Endometrium (tissue), 2 donors: ENCODE data around the gene RPP25L.
"Not testable (repeated sequence)": the region's sequence is repeated elsewhere in the genome, so short reads cannot be mapped to it uniquely, and the experiment has no call there.

Experiments used
- FAIRE-seq: peaks from 2 replicates; lab custom pipeline; 2012; peaks lifted over from hg19 to GRCh38; lab: Jason Lieb, UNC
- donor health status: control.
- donor health status: control.

RPP25L gene, protein sequence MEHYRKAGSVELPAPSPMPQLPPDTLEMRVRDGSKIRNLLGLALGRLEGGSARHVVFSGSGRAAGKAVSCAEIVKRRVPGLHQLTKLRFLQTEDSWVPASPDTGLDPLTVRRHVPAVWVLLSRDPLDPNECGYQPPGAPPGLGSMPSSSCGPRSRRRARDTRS

DNA sequence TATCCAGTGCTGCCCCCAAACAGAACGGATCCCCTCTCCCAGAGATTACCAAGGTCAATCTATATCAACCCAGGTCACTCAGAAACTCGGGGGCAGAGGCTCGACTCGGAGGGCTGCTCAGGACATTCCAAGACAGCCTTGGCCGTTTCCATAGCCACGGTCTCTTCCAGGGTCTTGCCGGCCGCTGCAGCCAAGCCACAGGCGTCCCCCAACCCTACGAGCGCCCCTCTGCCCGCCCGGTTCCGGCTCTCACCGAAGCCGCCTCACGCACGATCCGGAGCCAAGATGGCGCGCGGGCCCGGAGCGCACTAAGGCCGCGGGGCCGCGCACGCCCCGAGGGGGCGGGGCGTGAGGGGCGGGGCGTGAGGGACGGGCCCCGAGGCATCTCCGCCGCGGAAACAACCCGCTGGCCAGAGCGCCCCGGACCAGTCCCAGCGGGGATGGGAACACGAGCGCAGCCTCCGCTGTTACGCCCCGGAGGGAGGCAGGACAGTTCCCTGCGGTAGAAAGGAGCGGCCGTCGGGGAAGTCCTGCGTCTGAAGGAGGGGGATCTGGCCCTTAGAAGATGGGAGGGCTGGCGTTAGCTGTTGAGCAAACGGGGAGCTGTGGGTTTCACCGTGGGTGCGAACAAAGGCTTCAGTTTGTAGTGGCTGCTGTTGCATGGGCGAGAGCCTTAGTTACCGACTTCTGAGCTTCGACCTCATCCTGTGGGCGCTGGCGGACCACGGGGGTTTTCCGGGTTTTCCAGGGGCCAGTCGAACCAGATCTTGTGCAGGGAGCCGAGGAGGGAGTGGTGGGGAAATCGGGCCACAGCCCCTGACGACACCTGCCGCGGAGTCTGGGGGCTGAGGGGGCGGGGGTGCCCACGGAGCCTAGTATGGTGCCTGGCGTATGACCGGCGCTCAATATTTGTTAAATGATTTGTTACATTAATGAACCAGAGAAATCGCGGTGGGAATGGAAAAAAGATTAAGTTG lies at the start of gene RPP25L:
Gene RPP25L, minus strand, starts transcription at position 287 of the 977 bp plus-strand sequence. CDS start 801 bp downstream, outside the sequence.
- FAIRE-seq = no peak

DNA sequence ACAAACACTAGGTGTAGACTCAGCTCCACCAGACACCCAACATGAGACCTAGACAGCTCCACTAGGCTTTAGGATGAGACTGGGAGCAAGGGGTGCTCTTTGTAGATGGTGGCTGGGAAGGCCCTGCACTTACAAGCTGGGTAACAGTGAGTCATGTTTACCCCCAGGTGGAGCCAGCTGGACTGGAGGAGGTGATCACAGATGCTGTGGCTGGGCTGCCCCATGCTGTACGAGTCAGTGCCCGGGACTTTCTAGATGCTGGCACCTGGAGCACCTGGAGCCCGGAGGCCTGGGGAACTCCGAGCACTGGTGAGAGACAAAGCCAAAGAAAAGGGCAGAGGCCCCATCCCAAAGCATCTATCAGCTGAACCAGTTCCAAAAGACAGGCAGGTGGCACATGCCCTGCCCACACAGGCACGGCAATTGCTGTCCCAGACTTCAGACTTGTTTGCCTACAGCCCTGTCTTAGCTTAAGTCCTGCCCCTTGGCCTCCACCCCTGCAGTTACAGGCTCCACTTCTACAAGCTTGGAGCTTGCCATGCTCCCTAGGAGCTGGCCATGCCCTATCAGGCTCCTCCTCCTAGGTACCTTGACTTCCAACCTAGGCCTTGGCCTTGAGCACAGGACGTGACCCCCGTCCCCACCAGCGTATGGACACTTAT lies 47.8 kb upstream of the RPP25L start:
- no peak for FAIRE-seq

- no peak for FAIRE-seq
Observed at GRCh38 chr9:34658461-34658860, 46.6 kb upstream of the RPP25L start.

DNA sequence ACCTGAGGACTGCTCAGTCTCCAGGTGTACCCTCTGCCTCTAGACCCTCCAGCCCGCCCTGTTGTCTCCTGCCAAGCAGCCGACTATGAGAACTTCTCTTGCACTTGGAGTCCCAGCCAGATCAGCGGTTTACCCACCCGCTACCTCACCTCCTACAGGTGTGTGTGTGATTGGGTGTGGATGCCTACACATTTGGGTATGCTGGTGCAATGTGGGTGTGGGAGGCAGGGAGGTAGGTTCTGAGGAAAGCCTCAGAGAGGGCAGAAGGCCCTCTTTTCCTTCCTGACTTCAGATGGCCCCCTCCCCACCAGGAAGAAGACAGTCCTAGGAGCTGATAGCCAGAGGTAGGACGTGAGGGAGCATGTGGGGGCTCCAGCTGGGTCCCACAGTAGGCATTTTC lies 45.1 kb upstream of the RPP25L start:
- no peak for FAIRE-seq

- no peak for FAIRE-seq
Observed at GRCh38 chr9:34655394-34655793, 43.5 kb upstream of the RPP25L start.

DNA sequence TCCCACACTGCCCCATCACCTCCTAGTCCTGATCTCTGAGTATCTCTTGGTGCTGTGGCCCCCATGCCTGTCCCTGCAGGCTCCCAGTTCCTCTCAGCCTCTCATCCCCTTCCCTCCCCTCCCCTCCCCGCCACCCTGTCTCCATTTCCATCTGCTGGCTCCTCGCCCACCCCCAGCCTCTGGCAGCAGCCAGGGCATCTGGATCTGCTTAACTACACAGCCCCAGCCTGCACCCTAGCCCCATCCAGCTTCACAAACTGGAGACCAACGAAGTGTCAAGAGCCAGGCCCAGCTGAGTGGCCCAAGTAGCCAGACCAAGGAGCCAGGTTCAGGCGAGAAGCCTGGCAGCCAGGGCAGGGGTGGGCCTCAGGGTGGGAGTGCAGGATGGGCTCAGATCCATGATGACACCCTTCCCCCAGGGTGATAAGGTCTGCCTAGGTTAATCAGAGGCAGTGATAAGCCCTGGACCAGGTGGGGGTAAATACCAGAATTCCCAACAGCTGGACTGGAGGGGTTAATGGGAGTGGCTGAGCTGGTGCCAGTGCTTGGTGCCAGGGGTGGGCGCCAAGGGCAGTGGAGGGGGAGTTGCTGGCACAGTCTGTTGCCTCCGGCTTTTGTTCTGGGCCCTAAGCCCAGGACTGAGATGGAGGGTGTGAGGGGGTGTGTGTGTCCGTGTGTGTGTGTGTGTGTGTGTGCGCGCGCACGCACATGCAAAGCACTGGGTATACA lies 42.6 kb upstream of the RPP25L start:
- FAIRE-seq = no peak

DNA sequence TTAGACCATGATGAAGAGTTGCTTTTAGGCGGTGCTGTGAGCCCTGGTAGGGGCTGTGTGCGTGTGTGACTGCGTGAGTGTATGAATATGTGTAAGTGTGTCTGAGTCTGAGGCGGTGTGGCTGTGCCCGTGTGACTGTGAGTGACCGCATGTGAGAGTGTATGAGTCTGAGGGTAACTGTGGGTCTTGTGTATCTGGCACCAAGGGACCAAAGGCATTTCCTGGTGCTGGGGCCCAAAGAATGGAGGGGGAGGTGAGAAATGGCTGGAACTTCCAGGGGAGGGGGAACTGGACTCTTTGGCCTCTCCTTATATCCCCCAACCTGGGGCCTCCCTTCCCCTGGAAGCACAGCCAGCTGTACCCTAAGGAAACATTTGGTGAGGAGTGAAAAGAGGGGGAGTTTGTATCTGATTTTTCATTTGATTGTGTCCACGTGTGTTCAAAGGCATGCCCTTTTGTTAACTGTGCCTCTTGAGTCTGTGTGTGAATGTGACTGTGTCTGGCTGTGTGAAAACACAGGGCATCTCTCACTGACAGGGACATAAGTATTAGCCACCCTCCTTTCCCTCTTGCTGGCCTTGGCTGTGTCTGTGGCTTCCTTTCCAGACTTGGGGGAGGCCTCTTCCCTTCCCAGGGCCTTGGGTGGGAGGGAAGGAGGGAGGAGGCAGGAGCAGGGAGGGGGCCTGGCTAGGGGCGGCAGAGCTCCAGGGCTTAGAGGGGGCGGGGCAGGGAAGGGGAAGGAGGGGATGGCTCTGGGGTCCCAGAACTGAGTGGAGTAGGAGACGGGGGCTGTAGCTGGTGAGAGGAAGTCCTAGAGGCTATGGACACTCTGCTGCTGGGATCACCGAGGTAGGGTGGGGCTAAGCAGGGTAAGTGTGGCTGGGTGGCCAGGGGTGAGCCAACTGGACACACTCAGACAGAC lies 41.5 kb upstream of the RPP25L start:
- no peak for FAIRE-seq

- FAIRE-seq = no peak
Observed at GRCh38 chr9:34652602-34653000, 40.7 kb upstream of the RPP25L start.

- FAIRE-seq = no peak
Observed at GRCh38 chr9:34651876-34652601, 40.1 kb upstream of the RPP25L start, which contains the start of gene IL11RA. TSS of gene IL11RA (plus strand) at chr9:34652185. CDS start at chr9:34655218, 3,033 bp downstream.

GRCh38 chr9:34651321-34651720 lies 39.4 kb upstream of the RPP25L start:
- no peak for FAIRE-seq

DNA sequence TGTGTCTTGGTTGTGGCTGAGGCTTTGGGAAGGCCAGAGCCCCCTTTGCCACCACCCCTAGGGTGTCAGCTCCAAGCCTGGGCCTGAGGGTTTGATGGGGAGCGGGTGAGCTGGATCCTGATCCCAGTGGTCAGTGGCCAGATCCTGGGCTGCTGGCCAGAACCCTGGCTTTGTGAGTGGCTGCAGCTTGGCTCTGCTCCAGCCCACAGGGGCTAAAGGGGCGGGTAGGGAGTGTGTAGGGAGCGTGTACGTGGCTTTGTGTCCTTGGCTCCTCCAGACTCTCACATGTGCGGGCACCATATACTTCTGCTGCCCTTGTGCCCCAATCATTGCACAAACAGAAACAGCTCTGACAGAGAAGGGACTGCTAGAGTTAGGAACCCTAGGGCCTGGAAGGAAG lies 38.9 kb upstream of the RPP25L start:
- no peak for FAIRE-seq

DNA sequence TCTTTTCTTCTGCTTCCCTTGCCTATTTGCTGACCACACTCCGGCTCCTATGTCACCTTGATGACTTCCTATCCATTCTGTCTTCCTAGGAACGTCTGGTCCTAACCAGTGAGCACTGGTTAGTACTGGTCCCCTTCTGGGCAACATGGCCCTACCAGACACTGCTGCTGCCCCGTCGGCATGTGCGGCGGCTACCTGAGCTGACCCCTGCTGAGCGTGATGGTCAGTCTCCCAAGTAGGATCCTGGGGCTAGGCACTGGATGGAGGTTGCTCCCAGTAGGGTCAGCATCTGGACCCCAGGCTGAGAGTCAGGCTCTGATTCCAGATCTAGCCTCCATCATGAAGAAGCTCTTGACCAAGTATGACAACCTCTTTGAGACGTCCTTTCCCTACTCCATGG lies 36.8 kb upstream of the RPP25L start:
- no peak for FAIRE-seq

- FAIRE-seq = no peak
Observed at GRCh38 chr9:34647651-34648050, 35.8 kb upstream of the RPP25L start.

- no peak for FAIRE-seq
Observed at GRCh38 chr9:34647084-34647403, 35.1 kb upstream of the RPP25L start.

DNA sequence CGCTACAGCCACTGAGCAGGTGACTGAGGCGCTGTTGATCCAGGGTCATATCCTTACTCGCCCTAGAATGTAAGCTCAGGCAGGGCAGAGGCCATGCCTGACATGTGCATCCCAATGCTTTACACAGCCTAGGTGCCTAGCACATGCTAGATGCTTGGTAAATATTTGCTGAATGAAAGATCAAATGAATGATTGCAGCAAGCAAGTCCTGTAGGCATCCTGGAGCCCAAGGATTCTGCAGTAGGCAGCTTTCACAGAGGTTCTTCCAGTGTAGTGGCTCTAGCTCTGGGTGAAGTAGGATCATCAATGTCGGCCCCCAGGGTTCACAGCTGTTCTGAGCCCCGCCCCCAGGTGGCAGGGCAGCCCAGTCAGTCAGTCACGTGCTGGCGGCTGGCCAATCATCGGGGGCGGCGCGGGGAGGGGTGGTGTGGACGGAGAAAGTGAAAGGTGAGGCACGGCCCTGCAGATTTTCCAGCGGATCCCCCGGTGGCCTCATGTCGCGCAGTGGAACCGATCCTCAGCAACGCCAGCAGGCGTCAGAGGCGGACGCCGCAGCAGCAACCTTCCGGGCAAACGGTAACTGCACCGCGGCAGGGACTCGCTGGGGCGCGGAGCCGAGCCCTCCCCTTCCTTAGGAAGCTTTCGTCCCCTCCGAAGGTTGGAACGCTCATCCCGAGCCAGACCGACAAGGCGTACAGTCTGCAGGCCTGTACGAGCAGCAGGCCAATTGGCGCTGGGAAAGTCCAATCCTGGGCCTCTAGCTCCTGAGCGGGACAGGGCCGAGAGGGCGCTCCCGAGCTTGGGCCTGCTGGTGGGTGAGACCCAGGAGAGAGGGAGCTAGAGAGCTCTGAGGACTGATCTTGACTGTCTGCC lies 34.5 kb upstream of the RPP25L start, which contains the start of gene GALT:
Gene GALT, plus strand, starts transcription at position 465 of the 873 bp plus-strand sequence. Its CDS starts 30 bp downstream, at position 495.
- no peak for FAIRE-seq

- no peak for FAIRE-seq
Observed at GRCh38 chr9:34644766-34645314, 32.9 kb upstream of the RPP25L start.

DNA sequence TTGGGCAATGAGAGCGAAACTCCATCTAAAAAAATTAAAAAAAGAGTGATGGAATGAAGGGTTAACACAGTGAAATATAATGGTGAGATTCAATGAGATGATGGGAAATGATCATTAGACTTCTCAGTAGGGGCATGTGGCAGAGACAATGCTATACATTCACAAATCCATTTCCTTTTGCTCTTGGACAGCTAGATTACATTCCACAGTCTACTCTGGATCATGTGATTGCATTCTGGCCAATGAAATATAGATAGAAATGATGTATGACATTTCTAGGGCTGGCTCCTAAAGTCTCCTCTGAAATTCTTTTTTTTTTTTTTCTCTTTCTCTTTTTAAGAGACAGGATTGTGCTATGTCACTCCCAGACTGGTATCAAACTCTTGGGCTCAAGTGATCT lies 30.8 kb upstream of the RPP25L start:
- no peak for FAIRE-seq

DNA sequence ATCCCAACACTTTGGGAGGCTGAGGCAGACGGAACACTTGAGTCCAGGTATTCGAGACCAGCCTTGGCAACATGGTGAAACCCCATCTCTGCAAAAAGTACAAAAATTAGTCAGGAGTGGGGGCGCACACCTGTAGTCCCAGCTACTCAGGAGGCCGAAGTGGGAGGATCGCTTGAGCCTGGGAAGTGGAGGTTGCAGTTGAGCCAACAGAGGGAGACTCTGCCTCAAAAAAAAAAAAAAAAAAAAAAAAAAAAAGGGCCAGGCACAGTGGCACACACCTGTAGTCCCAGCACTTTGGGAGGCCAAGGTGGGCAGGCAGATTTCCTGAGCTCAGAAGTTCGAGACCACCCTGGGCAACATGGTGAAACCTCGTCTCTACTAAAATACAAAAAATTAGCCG lies 27.4 kb upstream of the RPP25L start:
- not testable (repeated sequence) for FAIRE-seq

DNA sequence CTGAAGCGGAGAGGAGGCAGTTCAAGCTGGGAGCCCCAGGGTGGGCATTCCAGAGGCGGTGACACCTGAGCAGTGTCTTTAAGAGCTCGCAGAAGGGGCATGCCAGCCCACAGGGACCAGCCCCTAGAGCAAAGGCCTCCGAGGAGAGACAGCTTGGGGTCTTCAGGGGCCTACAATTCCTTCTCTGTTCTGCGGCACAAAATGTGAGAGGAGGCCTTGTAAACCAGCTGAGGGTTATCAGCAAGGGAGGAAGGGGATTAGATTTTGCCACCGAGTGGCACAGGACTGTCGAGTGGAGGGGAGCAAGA lies 26.2 kb upstream of the RPP25L start:
- FAIRE-seq = no peak
